Measurements from ENCODE around the gene LINC00305. TPM values are rescaled to one million over a fixed set of nuclear protein-coding genes. Genes with fewer than 3 reads are reported as not detected.

Gene LINC00305
- total RNA-seq, 2 donors from 2014 or later: not detected

- ATAC-seq: no peak
- TF ChIP-seq POLR2A (IDR thresholded peaks at IDR 0.05): no peak
- no peak for TF ChIP-seq CTCF (IDR thresholded peaks at IDR 0.05)
- no peaks in the 10 kb centered on the region for H3K9me3 ChIP-seq
These were observed 93.9 kb downstream of the LINC00305 start for GRCh38 chr18:64055019-64055418.

GRCh38 chr18:64053246-64053645, 95.6 kb downstream of the LINC00305 start:
- no peak for ATAC-seq
- Histone ChIP-seq H3K27ac (no peak overlapping the region), H3K36me3 (replicated peaks in 1 of 2; ENCODE audit: insufficient read depth in 1 of 2, low read depth in 2 of 2) (no peaks in the 10 kb centered on the region), H3K9me3 (no peaks in the 10 kb centered on the region), H3K27me3 (no peaks in the 10 kb centered on the region), H3K4me1 (no peaks in the 10 kb centered on the region), H3K4me3 (no peak overlapping the region)
- no peak for DNase-seq
- TF ChIP-seq CTCF (IDR thresholded peaks at IDR 0.05) (no peak), POLR2A (IDR thresholded peaks at IDR 0.05) (no peak)
- 42 to 45% methylated on average over 1 of the region's 1 CpG for WGBS, 2 donors
- intact Hi-C loops (cut with DNase I): no loop called here

More at GRCh38 chr18:64055019-64055418, 93.9 kb downstream of the LINC00305 start:
- Histone ChIP-seq H3K27ac (no peak overlapping the region), H3K36me3 (replicated peaks in 1 of 2; ENCODE audit: insufficient read depth in 1 of 2, low read depth in 2 of 2) (no peaks in the 10 kb centered on the region), H3K4me1 (no peaks in the 10 kb centered on the region), H3K27me3 (no peaks in the 10 kb centered on the region), H3K4me3 (no peak overlapping the region)
- WGBS, 2 donors: 33 to 35% methylated on average over 3 of the region's 3 CpGs
- no peak for DNase-seq
- intact Hi-C loops (cut with DNase I): no loop called here

- no peaks in the 10 kb centered on the region for H3K9me3 ChIP-seq
- H3K27ac ChIP-seq: no peak overlapping the region
- ATAC-seq: no peak
- H3K4me1 ChIP-seq: no peaks in the 10 kb centered on the region
- no peaks in the 10 kb centered on the region for H3K27me3 ChIP-seq
- H3K36me3 ChIP-seq (replicated peaks in 1 of 2; ENCODE audit: insufficient read depth in 1 of 2, low read depth in 2 of 2): no peaks in the 10 kb centered on the region
- TF ChIP-seq CTCF (IDR thresholded peaks at IDR 0.05) (no peak), POLR2A (IDR thresholded peaks at IDR 0.05) (no peak)
- no peak for DNase-seq
- intact Hi-C loops (cut with DNase I): no loop called here
- 44 to 47% methylated on average over 2 of the region's 2 CpGs for WGBS, 2 donors
- no peak overlapping the region for H3K4me3 ChIP-seq
These were observed 96.1 kb downstream of the LINC00305 start for GRCh38 chr18:64052772-64053171.

- ATAC-seq: no peak
- 19 to 21% methylated on average over 5 of the region's 5 CpGs for WGBS, 2 donors
- DNase-seq: no peak
These were observed 104.3 kb downstream of the LINC00305 start for GRCh38 chr18:64044616-64045015.

More at GRCh38 chr18:64044616-64045015, 104.3 kb downstream of the LINC00305 start:
- Histone ChIP-seq H3K36me3 (replicated peaks in 1 of 2; ENCODE audit: insufficient read depth in 1 of 2, low read depth in 2 of 2) (no peaks in the 10 kb centered on the region), H3K4me3 (no peak overlapping the region), H3K27ac (no peak overlapping the region), H3K9me3 (no peaks in the 10 kb centered on the region), H3K4me1 (peaks cover 9% of the 10 kb centered on the region), H3K27me3 (no peaks in the 10 kb centered on the region)
- intact Hi-C loops (cut with DNase I): no loop called here
- TF ChIP-seq POLR2A (IDR thresholded peaks at IDR 0.05) (no peak), CTCF (IDR thresholded peaks at IDR 0.05) (no peak)
